HepG2 (cell line): Measurements from ENCODE around the gene CENPP. TPM values are rescaled to one million over a fixed set of nuclear protein-coding genes. Genes with fewer than 3 reads are reported as not detected.

Experiments used
- E2F5 ChIP-seq: sonication (generic); formaldehyde crosslinking; conservative IDR thresholded peaks from 2 replicates; pipeline ENCODE4 v1.4.0; 2020; ENCODE audit warnings: missing genetic modification reagents
- FOXP4 ChIP-seq: sonication (generic); formaldehyde crosslinking; IDR thresholded peaks from 2 replicates; pipeline ENCODE4 v1.4.0; 2020; ENCODE audit warnings: missing genetic modification reagents
- HNF1A ChIP-seq, 2 experiments: sonication (generic) in 1 of 2; formaldehyde crosslinking in 1 of 2; IDR thresholded peaks; 2 replicates each; pipeline versions ENCODE4 v1.4.0 to v1.6.1; 2016 to 2020; ENCODE audit warnings: borderline replicate concordance in 1 of 2, low read depth in 1 of 2, mild to moderate bottlenecking in 1 of 2, missing genetic modification reagents in 1 of 2
- HOXA7 ChIP-seq: sonication (generic); formaldehyde crosslinking; IDR thresholded peaks from 2 replicates; pipeline ENCODE4 v1.8.1; 2022; ENCODE audit warnings: mild to moderate bottlenecking, missing genetic modification reagents, moderate library complexity
- KDM4B ChIP-seq: sonication (generic); formaldehyde crosslinking; IDR thresholded peaks from 2 replicates; pipeline ENCODE4 v1.4.0; 2020; ENCODE audit warnings: missing genetic modification reagents
- NFKB2 ChIP-seq: sonication (generic); formaldehyde crosslinking; IDR thresholded peaks from 2 replicates; pipeline ENCODE4 v1.4.0; 2020; ENCODE audit warnings: missing genetic modification reagents, borderline replicate concordance
- NFRKB ChIP-seq: fragments of 450-650 bp; IDR thresholded peaks from 2 replicates; pipeline ENCODE4 v1.6.1; 2017
- PHF20 ChIP-seq: sonication (generic); formaldehyde crosslinking; IDR thresholded peaks from 2 replicates; pipeline ENCODE4 v1.5.0; 2020; ENCODE audit warnings: mild to moderate bottlenecking, missing genetic modification reagents
- SOX13 ChIP-seq, 3 experiments: fragments of 450-650 bp in 1 of 3; sonication (generic) in 1 of 3; formaldehyde crosslinking in 1 of 3; IDR thresholded peaks in 2 of 3; conservative IDR thresholded peaks in 1 of 3; 2 replicates each; pipeline versions ENCODE4 v1.5.0 to v1.6.1; 2016 to 2020; ENCODE audit warnings: antibody characterized with exemption in 1 of 3, mild to moderate bottlenecking in 1 of 3, missing compliant biosample characterization in 1 of 3, missing genetic modification reagents in 1 of 3, moderate library complexity in 1 of 3
- TBP ChIP-seq: sonication (generic); formaldehyde crosslinking; IDR thresholded peaks from 2 replicates; pipeline ENCODE4 v1.5.0; 2020; ENCODE audit warnings: missing genetic modification reagents
- ZBTB26 ChIP-seq: IDR thresholded peaks from 2 replicates; pipeline ENCODE4 v1.6.1; 2016; ENCODE audit warnings: missing compliant biosample characterization, missing genetic modification reagents, borderline replicate concordance
- ZFP36L1 ChIP-seq: sonication (generic); formaldehyde crosslinking; IDR thresholded peaks from 2 replicates; pipeline ENCODE4 v1.8.0; 2022; ENCODE audit warnings: mild to moderate bottlenecking, missing genetic modification reagents, moderate library complexity
- ZFP41 ChIP-seq: sonication (generic); formaldehyde crosslinking; IDR thresholded peaks from 2 replicates; pipeline ENCODE4 v1.4.0; 2020; ENCODE audit warnings: mild to moderate bottlenecking, missing genetic modification reagents, borderline replicate concordance
- ZMAT5 ChIP-seq: sonication (generic); formaldehyde crosslinking; IDR thresholded peaks from 2 replicates; pipeline ENCODE4 v1.5.0; 2020; ENCODE audit warnings: mild to moderate bottlenecking, low read depth, missing genetic modification reagents, borderline replicate concordance
- ZMYM3 ChIP-seq: sonication (generic); formaldehyde crosslinking; IDR thresholded peaks from 2 replicates; pipeline ENCODE4 v1.5.1; 2020; ENCODE audit warnings: mild to moderate bottlenecking, missing genetic modification reagents
- ZNF136 ChIP-seq: sonication (generic); formaldehyde crosslinking; IDR thresholded peaks from 2 replicates; pipeline ENCODE4 v1.8.1; 2022; ENCODE audit warnings: low read depth, mild to moderate bottlenecking, moderate library complexity, missing genetic modification reagents
- ZNF644 ChIP-seq: IDR thresholded peaks from 2 replicates; pipeline ENCODE4 v1.6.1; 2016; ENCODE audit warnings: low read depth
- ZNF790 ChIP-seq: sonication (generic); formaldehyde crosslinking; IDR thresholded peaks from 2 replicates; pipeline ENCODE4 v1.8.0; 2022; ENCODE audit warnings: missing genetic modification reagents, mild to moderate bottlenecking, borderline replicate concordance
- ZSCAN22 ChIP-seq: sonication (generic); formaldehyde crosslinking; IDR thresholded peaks from 2 replicates; pipeline ENCODE4 v1.4.0; 2020; ENCODE audit warnings: mild to moderate bottlenecking, missing genetic modification reagents
- polyA plus RNA-seq, 8 experiments: library from polyadenylated mRNA; depleted of rRNA in 3 of 8; stranded (reverse) in 7 of 8; unstranded in 1 of 8; fragments of >200 nt; fragmentation: Illumina TruSeq in 4 of 8; extraction: Trizol in 4 of 8; gene quantifications; 2 replicates each; pipeline versions ENCODE4 v1.2.1 to v1.2.3, GENCODE V29; 2011 to 2016; ENCODE audit warnings: low read depth in 4 of 8, missing spikeins in 1 of 8, mixed read lengths in 1 of 8; ENCODE audit not compliant: insufficient read depth in 1 of 8
- total RNA-seq, 5 experiments: library from RNA; depleted of rRNA; stranded (reverse); fragments of >200 nt; fragmentation: Illumina TruSeq; extraction: Trizol; gene quantifications; 2 replicates each; pipeline ENCODE4 v1.2.3, GENCODE V29; 2016; ENCODE audit warnings: low read depth in 1 of 5

CENPP gene
- total and polyA plus RNA-seq, 2 of the 13 experiments (the other 11 are each of a cell fraction or from before 2014, with no cell fraction given): 2.0 to 11.4 TPM

- no peak for TF ChIP-seq FOXP4 (CRISPR knock-in tag)
- no peak for TF ChIP-seq ZSCAN22 (CRISPR knock-in tag)
- TF ChIP-seq ZMYM3 (CRISPR knock-in tag): peak; percentile 27; the same call in 1 of the 2 replicates
- peak; percentile 90; the same call in 1 of the 2 replicates for TF ChIP-seq ZFP36L1 (CRISPR knock-in tag)
- no peak for TF ChIP-seq HOXA7 (CRISPR knock-in tag)
- 0 out of 2 replicates have a peak, but pooled peaks have one; percentile 23 for TF ChIP-seq SOX13 (IDR thresholded peaks at IDR 0.05)
- TF ChIP-seq SOX13 (CRISPR knock-in tag; conservative IDR thresholded peaks at IDR 0.05 in 1 of 2, IDR thresholded peaks at IDR 0.05 in 1 of 2): peak in 1 of 2 experiments; percentile 34; a peak in 1 of 4 replicates
- peak; percentile 14; the same call in 1 of the 2 replicates for TF ChIP-seq ZBTB26
- peak; percentile 96 for TF ChIP-seq PHF20 (CRISPR knock-in tag)
- no peak for TF ChIP-seq KDM4B (CRISPR knock-in tag)
- TF ChIP-seq ZMAT5 (CRISPR knock-in tag): no peak
- TF ChIP-seq E2F5 (CRISPR knock-in tag): peak; percentile 99
- TF ChIP-seq ZNF136 (CRISPR knock-in tag): peak; percentile 39
- no peak for TF ChIP-seq HNF1A (IDR thresholded peaks at IDR 0.05; ENCODE audit: low read depth)
- TF ChIP-seq HNF1A (CRISPR knock-in tag; IDR thresholded peaks at IDR 0.05; ENCODE audit: borderline replicate concordance): peak; percentile 32; the same call in 1 of the 2 replicates
- no peak for TF ChIP-seq ZNF644
- TF ChIP-seq NFRKB: peak; percentile 15; the same call in 1 of the 2 replicates
- TF ChIP-seq ZNF790: no peak
- no peak for TF ChIP-seq TBP
- no peak for TF ChIP-seq ZFP41 (CRISPR knock-in tag)
- peak; percentile 34; the same call in 1 of the 2 replicates for TF ChIP-seq NFKB2
Measured at GRCh38 chr9:92325269-92325990, at the start of gene CENPP, which contains the start of gene NOL8 (continued).
